IPS-20b (cell line): ENCODE results near the gene GOLGA7B.
"Not testable (repeated sequence)": the region's sequence is repeated elsewhere in the genome, so short reads cannot be mapped to it uniquely, and the experiment has no call there.

ENCODE experiments used
- H3K27ac ChIP-seq: one replicate; pipeline ENCODE4 v1.5.1; 2013; ENCODE audit warnings: low read length
- H3K27me3 ChIP-seq: 2 replicates; pipeline ENCODE4 v1.6.1; 2013; ENCODE audit warnings: mild to moderate bottlenecking, low read length, inconsistent platforms; ENCODE audit not compliant: insufficient read depth
- H3K36me3 ChIP-seq: 2 replicates; pipeline ENCODE4 v1.6.1; 2013; ENCODE audit warnings: low read depth, mild to moderate bottlenecking, inconsistent platforms, low read length, moderate library complexity; ENCODE audit not compliant: insufficient read depth
- H3K4me1 ChIP-seq: 2 replicates; pipeline ENCODE4 v1.6.1; 2013; ENCODE audit warnings: mild to moderate bottlenecking, control low read depth, inconsistent platforms, low read length, moderate library complexity; ENCODE audit not compliant: insufficient read depth
- H3K4me3 ChIP-seq: 2 replicates; pipeline ENCODE4 v1.5.1; 2013; ENCODE audit warnings: mild to moderate bottlenecking, low read length, inconsistent platforms
- H3K9ac ChIP-seq: 2 replicates; pipeline ENCODE4 v1.6.1; 2013; ENCODE audit warnings: low read depth, mild to moderate bottlenecking, inconsistent platforms, low read length, moderate library complexity
- H3K9me3 ChIP-seq: 2 replicates; pipeline ENCODE4 v1.6.1; 2013; ENCODE audit warnings: mild to moderate bottlenecking, low read depth, low read length, inconsistent platforms; ENCODE audit not compliant: insufficient read depth

GOLGA7B gene

DNA sequence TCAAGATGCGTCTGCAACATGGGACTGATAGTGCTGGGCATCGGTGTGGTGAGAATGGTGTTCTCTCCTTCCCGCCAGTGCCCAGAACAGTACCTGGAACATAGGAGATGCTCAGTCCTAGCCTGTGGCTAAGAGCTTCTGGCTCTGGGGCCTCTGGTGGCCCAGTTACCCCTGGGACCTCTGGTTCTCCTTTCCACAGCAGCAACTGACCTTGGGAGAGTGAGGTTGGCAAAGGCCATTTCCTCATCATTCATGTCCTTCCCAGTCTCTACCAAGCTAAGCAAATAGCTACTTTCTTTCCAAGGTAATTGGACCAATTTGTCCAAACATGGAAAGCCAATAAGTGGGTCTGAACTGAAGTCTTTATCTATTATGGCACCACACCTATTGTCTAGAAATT is 11.6 kb upstream of the GOLGA7B start:
- no peaks in the 10 kb centered on the region for H3K4me1 ChIP-seq
- no peaks in the 10 kb centered on the region; the same call in 1 of the 2 replicates for H3K9me3 ChIP-seq
- H3K36me3 ChIP-seq, result no peaks in the 10 kb centered on the region
- H3K27me3 ChIP-seq, result no peaks in the 10 kb centered on the region
- H3K9ac ChIP-seq, result no peak overlapping the region
- H3K4me3 ChIP-seq, result no peak overlapping the region
- H3K27ac ChIP-seq, result no peak overlapping the region

DNA sequence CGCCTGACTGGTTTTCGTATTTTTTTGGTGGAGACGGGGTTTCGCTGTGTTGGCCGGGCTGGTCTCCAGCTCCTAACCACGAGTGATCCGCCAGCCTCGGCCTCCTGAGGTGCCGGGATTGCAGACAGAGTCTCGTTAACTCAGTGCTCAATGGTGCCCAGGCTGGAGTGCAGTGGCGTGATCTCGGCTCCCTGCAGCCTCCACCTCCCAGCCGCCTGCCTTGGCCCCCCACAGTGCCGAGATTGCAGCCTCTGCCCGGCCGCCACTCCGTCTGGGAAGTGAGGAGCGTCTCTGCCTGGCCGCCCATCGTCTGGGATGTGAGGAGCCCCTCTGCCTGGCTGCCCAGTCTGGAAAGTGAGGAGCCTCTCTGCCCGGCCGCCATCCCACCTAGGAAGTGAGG is 8.5 kb upstream of the GOLGA7B start:
- not testable (repeated sequence) for H3K27ac ChIP-seq, H3K4me1 ChIP-seq, H3K4me3 ChIP-seq

DNA sequence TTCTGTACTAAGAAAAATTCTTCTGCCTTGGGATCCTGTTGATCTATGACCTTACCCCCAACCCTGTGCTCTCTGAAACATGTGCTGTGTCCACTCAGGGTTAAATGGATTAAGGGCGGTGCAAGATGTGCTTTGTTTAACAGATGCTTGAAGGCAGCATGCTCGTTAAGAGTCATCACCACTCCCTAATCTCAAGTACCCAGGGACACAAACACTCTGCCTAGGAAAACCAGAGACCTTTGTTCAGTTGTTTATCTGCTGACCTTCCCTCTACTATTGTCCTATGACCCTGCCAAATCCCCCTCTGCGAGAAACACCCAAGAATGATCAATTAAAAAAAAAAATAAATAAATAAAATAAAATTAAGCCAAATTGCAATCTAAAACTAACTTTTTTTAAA is 7.5 kb upstream of the GOLGA7B start:
- not testable (repeated sequence) for H3K9ac ChIP-seq, H3K36me3 ChIP-seq, H3K4me1 ChIP-seq, H3K4me3 ChIP-seq, H3K9me3 ChIP-seq, H3K27ac ChIP-seq
- peaks cover 13% of the 10 kb centered on the region; the same call in 1 of the 2 replicates for H3K27me3 ChIP-seq

More for the DNA sequence above, 8.5 kb upstream of the GOLGA7B start:
- H3K27me3 ChIP-seq, H3K9ac ChIP-seq, H3K9me3 ChIP-seq, H3K36me3 ChIP-seq: not testable (repeated sequence)

DNA sequence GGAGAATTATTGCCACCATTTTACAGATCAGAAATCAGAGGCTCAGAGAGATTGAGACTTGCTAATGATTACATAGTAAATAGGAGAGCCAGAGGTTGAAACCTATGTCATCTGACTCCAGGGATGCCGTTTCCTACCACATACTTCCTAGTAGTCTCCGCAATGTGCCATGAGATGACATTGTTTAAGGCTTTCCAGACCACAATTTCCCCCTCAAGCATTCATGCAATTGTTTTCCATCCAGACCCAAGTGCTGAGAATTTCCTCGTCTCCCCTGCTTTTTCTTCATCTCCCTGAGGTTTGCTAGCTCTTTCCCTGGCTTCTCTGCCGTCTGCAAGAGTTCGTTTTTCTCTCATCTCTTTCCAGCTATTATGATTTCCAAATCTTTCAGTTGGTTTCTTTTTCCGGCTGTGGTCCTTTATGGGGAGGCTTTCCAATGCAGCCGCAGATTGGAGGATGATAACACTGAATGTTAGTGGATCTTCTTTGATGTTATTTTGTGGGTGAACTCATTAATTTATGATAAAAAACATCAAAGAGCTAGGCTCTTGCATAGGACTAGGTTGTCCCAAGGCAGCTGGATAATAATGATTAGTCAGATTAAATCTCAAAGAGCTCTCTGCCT is 6.9 kb upstream of the GOLGA7B start:
- Histone ChIP-seq H3K9ac (no peak overlapping the region), H3K9me3 (no peaks in the 10 kb centered on the region; the same call in 1 of the 2 replicates), H3K36me3 (no peaks in the 10 kb centered on the region), H3K27me3 (peaks cover 13% of the 10 kb centered on the region; the same call in 1 of the 2 replicates), H3K27ac (no peak overlapping the region), H3K4me3 (no peak overlapping the region), H3K4me1 (no peaks in the 10 kb centered on the region)

DNA sequence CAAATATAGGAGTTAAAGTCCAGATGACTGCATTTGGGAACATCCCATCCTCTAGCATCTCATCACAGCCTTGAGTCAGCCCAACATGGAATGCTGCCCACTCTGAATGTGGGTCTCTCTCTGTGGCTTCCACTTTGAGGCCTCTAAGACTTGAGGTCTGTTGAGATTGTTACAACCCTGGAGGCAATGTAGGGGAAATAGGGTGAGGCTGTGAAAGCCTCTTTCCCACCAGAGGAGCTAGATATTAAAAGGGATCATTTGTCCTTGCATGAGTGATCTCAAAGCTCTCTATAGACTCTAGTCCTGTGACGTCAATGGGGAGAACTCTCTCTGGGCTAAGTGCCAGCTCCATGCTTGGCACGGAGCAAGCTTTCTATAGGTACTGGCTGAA is 6.4 kb upstream of the GOLGA7B start:
- no peak overlapping the region for H3K27ac ChIP-seq
- no peaks in the 10 kb centered on the region; the same call in 1 of the 2 replicates for H3K9me3 ChIP-seq
- H3K27me3 ChIP-seq, result peaks cover 18% of the 10 kb centered on the region; the same call in 1 of the 2 replicates
- H3K36me3 ChIP-seq, result no peaks in the 10 kb centered on the region
- H3K9ac ChIP-seq, result no peak overlapping the region
- H3K4me3 ChIP-seq, result no peak overlapping the region
- no peaks in the 10 kb centered on the region for H3K4me1 ChIP-seq

DNA sequence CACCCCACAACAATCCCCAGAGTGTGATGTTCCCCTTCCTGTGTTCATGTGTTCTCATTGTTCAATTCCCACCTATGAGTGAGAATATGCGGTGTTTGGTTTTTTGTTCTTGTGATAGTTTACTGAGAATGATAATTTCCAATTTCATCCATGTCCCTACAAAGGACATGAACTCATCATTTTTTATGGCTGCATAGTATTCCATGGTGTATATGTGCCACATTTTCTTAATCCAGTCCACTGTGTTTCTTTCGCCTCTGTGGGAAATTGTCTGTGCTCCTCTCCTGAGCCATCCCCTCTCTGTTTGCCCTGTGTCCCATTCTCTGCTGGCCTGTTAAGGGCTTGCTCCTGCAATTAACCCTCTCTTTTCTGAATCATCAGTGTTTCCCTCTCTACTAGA is 5.7 kb upstream of the GOLGA7B start:
- H3K9me3 ChIP-seq, H3K36me3 ChIP-seq: not testable (repeated sequence)

DNA sequence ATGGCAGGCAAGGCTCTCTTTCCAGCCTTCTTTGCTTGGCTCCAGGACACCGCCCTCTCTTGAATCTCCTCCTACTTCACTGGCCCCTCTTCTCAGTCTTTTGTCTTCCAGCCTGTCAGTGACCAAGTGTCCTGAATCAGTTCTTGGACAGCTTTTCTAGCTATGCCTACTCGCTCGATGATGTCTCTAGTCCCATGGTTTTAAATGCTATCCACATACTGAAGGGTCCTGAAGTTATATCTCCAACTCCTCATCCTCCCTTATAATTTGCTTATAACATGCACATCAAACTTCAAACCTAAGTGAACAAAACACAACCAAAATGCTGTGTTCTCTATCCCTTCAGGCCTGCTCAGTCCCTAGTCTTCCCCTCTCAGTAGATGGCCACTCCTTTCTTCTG is 5.0 kb upstream of the GOLGA7B start:
- Histone ChIP-seq H3K27ac (no peak overlapping the region), H3K4me1 (no peaks in the 10 kb centered on the region), H3K36me3 (no peaks in the 10 kb centered on the region), H3K27me3 (peaks cover 30% of the 10 kb centered on the region), H3K9me3 (no peaks in the 10 kb centered on the region; the same call in 1 of the 2 replicates), H3K4me3 (no peak overlapping the region), H3K9ac (no peak overlapping the region)

More for the DNA sequence above, 5.7 kb upstream of the GOLGA7B start:
- not testable (repeated sequence) for H3K4me1 ChIP-seq, H3K27ac ChIP-seq, H3K4me3 ChIP-seq, H3K9ac ChIP-seq
- peaks cover 24% of the 10 kb centered on the region for H3K27me3 ChIP-seq

DNA sequence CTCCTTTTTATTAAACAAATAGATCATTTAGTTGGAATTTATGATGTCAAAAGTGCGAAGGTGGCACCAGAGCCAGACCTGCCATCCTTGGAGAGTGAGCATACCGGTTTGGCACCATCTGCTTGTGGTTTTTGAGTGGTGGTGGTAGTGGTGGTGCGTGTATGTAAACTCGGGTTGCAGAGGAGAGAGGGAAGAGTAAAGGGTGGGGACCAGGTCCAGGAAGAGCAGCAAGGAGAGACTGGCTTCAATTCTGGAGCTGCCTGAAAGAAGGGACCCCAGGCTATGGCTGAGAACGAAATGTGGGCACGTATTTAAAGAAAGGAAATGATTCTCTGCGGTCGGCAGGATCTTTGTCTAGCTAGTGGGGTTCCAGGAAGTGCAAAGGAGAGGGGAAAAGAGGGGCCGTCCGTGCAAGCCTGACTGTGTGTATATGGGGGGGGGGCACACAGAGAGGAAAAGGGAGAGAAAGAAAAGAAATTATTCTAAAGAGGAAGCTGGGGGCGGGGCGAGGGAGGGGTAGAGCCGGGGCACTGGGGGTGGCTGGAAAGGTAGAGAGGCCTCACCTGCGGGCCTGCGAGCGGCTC is 448 bp upstream of the GOLGA7B start:
- no peak overlapping the region for H3K27ac ChIP-seq
- H3K9ac ChIP-seq, result no peak overlapping the region
- H3K27me3 ChIP-seq, result peaks cover 65% of the 10 kb centered on the region
- H3K4me1 ChIP-seq, result 0 out of 2 replicates have a peak, but pooled peaks cover 3% of the 10 kb centered on the region
- peak overlapping the region; percentile 58 for H3K4me3 ChIP-seq
- H3K9me3 ChIP-seq, result no peaks in the 10 kb centered on the region
- H3K36me3 ChIP-seq, result no peaks in the 10 kb centered on the region

DNA sequence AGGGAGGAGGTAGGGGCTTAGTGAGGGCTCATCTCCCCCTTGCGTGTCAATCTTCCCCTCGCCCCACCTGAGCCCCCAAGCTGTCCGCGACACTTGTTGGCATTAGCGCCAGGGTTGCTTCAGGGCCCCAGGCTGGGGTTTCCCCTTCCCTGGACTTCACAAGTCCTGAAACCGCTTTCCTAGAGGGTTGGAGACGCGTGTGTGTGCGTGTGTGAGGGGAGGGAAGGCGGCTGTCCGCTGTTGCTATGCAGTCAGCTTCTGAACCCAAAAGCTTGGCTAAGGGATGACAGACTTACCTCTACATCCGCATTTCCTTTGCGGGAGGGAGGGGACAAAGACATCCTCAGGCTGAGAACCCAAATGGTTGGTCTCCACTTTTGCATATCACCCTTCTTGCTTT is 803 bp downstream of the GOLGA7B start:
- Histone ChIP-seq H3K4me1 (0 out of 2 replicates have a peak, but pooled peaks cover 3% of the 10 kb centered on the region), H3K9me3 (no peaks in the 10 kb centered on the region), H3K36me3 (no peaks in the 10 kb centered on the region), H3K27me3 (peaks cover 78% of the 10 kb centered on the region), H3K4me3 (peak overlapping the region; percentile 51; the same call in 1 of the 2 replicates), H3K9ac (no peak overlapping the region), H3K27ac (no peak overlapping the region)

DNA sequence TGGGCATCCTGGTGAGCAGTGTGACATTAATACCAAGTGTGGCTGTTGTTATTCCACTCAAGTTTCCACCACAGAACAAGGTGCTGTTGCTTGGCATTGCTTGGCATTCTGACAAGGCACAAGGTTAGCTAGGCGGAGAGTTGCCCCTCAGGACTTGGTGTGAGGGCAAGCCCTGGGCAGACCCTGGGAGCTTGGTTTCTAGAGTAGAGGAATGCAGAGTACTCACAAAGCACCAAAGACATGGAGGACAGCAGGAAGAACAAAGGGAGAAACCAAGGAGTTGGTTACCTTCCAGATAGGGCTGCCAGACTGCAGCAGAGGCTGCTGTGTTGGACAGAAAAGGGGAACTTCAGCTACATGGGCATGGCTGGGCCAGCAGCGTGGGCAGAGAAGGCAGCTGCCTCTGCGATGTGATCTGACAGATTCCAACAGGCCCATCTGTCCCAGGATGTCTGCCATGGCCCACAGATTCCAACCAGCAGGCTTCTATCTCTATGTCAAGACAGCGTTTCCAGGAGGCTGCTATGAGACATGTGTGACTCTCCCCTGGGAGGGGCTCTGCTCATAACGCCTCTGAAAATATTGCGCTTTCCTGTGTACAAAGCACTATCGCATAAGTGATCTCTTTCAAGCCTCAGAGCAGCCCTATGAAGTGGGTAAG is 1.8 kb downstream of the GOLGA7B start:
- Histone ChIP-seq H3K4me1 (0 out of 2 replicates have a peak, but pooled peaks cover 3% of the 10 kb centered on the region), H3K27me3 (peaks cover 74% of the 10 kb centered on the region), H3K9me3 (no peaks in the 10 kb centered on the region)

DNA sequence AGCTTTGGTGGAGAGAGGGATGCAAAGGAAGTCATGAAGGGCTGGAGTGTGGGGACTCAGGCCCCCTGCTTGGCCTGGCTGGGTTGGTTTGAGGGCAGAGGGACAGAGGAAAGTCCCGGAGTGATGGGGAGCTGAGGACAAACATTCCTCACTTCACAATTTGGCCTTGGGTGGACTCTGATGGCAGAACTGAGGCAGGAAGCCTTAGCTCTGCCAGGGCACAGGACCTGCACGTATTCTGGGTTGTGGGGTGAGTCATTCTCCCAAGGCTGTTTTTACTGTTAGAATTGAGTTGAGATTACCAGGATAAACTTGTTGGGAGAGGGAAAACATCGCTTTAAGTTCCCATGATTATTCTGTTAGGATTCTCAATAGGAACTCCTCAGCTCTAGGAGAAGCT is 2.6 kb downstream of the GOLGA7B start:
- Histone ChIP-seq H3K4me3 (no peak overlapping the region), H3K9me3 (no peaks in the 10 kb centered on the region), H3K27me3 (peaks cover 68% of the 10 kb centered on the region), H3K9ac (no peak overlapping the region), H3K4me1 (0 out of 2 replicates have a peak, but pooled peaks cover 3% of the 10 kb centered on the region), H3K27ac (no peak overlapping the region), H3K36me3 (no peaks in the 10 kb centered on the region)

More for the DNA sequence above, 1.8 kb downstream of the GOLGA7B start:
- no peaks in the 10 kb centered on the region for H3K36me3 ChIP-seq
- H3K9ac ChIP-seq, result no peak overlapping the region
- H3K27ac ChIP-seq, result no peak overlapping the region
- H3K4me3 ChIP-seq, result no peak overlapping the region
